Measurements from ENCODE around the gene NTM. TPM values are rescaled to one million over a fixed set of nuclear protein-coding genes. Genes with fewer than 3 reads are reported as not detected.
"Not testable (repeated sequence)": the region's sequence is repeated elsewhere in the genome, so short reads cannot be mapped to it uniquely, and the experiment has no call there.

Gene NTM
- polyA plus RNA-seq, 1 experiment, result 33.6 TPM

DNA sequence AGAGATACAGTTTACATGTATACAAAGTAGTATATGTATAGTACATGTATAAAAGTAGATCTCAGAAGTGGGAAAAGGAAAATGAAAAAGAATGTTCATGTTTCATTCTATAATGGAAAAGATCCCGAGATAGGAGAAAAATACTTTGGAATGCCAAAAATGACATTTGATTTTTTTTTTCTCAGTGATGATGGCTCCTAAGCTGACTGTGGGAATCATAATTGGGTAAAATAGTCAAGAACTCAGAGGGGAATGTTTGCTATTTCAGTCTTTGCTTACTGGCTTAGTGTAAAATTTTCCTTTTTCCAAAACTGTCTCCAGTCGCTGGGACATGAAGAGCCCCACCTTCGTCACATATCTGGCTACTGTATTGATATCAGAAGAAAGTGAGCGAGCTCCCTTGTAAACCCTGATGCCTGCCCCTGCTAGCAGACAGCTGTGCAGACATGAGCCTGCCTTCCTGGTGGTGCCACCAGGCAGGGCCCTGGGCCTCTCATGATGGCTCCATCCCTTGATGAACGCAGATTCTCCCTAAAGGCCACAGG, 944.6 kb downstream of the NTM start:
- no peaks in the 10 kb centered on the region for H3K27me3 ChIP-seq (ENCODE audit: control insufficient read depth, insufficient read depth, low read length)
- DNase-seq (ENCODE audit: low read depth), result no peak
- no peaks in the 10 kb centered on the region for H3K36me3 ChIP-seq (ENCODE audit: control insufficient read depth, insufficient read depth, low read length)
- CTCF ChIA-PET, result interaction anchor here (0.9 to 1.0 kb wide), 2 partner anchors 21 to 447 kb away, joined by 3 read pairs; no protein-coding TSS in a partner anchor
- POLR2A ChIA-PET, result no interaction called here
- TF ChIP-seq CTCF (IDR thresholded peaks at IDR 0.05; ENCODE audit: insufficient read depth, low read depth, low read length), result no peak
- H3K4me3 ChIP-seq (ENCODE audit: low read depth, low read length), result no peak overlapping the region

- H3K4me3 ChIP-seq (ENCODE audit: low read depth, low read length), result no peak overlapping the region
- DNase-seq (ENCODE audit: low read depth), result no peak
- no peaks in the 10 kb centered on the region for H3K27me3 ChIP-seq (ENCODE audit: control insufficient read depth, insufficient read depth, low read length)
- TF ChIP-seq CTCF (IDR thresholded peaks at IDR 0.05; ENCODE audit: insufficient read depth, low read depth, low read length), result no peak
- CTCF ChIA-PET, result interaction anchor here (0.9 to 1.0 kb wide), 2 partner anchors 21 to 448 kb away, joined by 3 read pairs; no protein-coding TSS in a partner anchor
- POLR2A ChIA-PET, result no interaction called here
- H3K36me3 ChIP-seq (ENCODE audit: control insufficient read depth, insufficient read depth, low read length), result no peaks in the 10 kb centered on the region
Measured at GRCh38 chr11:132315696-132316095, 945.3 kb downstream of the NTM start.

DNA sequence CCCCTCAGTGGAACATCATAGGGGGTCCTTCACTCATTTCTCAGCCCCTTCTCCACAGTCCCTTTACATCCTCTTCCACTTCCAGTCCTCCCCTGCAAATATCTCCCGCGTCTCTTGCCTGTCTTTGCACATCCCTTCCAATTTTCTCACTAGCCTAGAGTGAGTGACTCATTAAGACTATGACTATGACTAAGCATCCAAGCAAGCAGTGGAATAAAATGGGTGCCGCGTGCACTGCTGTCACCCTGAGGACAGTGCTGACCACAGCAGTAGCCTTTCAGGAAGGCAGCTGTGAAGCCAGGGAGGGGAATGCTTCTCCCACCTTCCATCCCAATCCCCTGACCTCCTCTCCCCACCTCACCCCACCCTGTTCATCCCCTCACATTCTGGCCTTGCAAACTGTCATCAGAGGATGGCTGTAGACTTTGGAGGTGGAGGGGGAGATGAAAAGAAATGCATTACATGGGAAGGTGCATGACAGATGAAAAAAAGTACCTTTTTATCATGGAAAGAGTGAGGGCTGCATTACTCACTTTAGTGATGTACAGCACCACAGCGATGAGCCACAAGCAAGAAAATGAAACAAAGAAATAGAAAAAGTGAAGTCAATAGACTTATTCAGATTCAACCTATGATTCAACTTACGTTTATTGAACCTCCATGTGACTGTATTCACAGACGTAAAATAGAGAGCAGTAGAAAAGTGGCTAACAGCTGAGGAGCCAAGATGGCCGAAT, 948.2 kb downstream of the NTM start:
- no peaks in the 10 kb centered on the region for H3K27me3 ChIP-seq (ENCODE audit: control insufficient read depth, insufficient read depth, low read length)
- H3K4me3 ChIP-seq (ENCODE audit: low read depth, low read length), result no peak overlapping the region
- DNase-seq (ENCODE audit: low read depth), result no peak
- POLR2A ChIA-PET, result no interaction called here
- no peak for TF ChIP-seq CTCF (IDR thresholded peaks at IDR 0.05; ENCODE audit: insufficient read depth, low read depth, low read length)
- CTCF ChIA-PET, result interaction anchor here (0.7 kb wide), 1 partner anchor 137 kb away, joined by 3 read pairs; no protein-coding TSS in a partner anchor
- no peaks in the 10 kb centered on the region for H3K36me3 ChIP-seq (ENCODE audit: control insufficient read depth, insufficient read depth, low read length)

GRCh38 chr11:132319419-132319818, 949.0 kb downstream of the NTM start:
- POLR2A ChIA-PET, result interaction anchor here (0.6 kb wide), 1 partner anchor 543 kb away, joined by 13 read pairs; no protein-coding TSS in a partner anchor
- CTCF ChIA-PET, result not testable (repeated sequence)

DNA sequence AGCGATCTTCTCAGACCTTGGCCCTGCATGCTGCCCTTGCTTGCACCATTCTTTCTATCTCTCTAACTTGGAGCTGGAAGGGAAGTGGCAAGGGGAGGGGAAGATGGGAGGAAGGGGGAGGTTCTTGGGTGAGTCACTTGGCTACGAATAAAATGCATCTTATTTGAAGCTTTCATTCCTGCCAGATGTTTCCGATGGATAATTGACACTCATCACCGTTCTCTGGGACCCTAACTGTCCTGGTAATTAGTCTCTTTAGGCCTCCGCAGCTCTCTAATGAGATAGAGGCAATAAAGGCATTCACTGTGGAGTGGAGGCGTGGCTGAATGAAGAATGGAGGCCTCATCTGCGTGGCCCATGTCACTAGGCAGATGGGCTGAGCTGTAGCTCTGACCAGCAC, 960.1 kb downstream of the NTM start:
- H3K4me3 ChIP-seq (ENCODE audit: low read depth, low read length), result no peak overlapping the region
- POLR2A ChIA-PET, result no interaction called here
- H3K27me3 ChIP-seq (ENCODE audit: control insufficient read depth, insufficient read depth, low read length), result no peaks in the 10 kb centered on the region
- DNase-seq (ENCODE audit: low read depth), result no peak
- no peaks in the 10 kb centered on the region for H3K36me3 ChIP-seq (ENCODE audit: control insufficient read depth, insufficient read depth, low read length)
- CTCF ChIA-PET, result no interaction called here
- no peak for TF ChIP-seq CTCF (IDR thresholded peaks at IDR 0.05; ENCODE audit: insufficient read depth, low read depth, low read length)

More at GRCh38 chr11:132319419-132319818, 949.0 kb downstream of the NTM start:
- not testable (repeated sequence) for DNase-seq (ENCODE audit: low read depth); H3K27me3 ChIP-seq (ENCODE audit: control insufficient read depth, insufficient read depth, low read length); H3K4me3 ChIP-seq (ENCODE audit: low read depth, low read length); H3K36me3 ChIP-seq (ENCODE audit: control insufficient read depth, insufficient read depth, low read length)

Data from BJ (cell line).